WTC11 (cell line): Measurements from ENCODE around the gene BLM.

ENCODE experiments used
- ATF2 ChIP-seq: sonication (generic); formaldehyde crosslinking; IDR thresholded peaks from 2 replicates; pipeline ENCODE4 v1.8.1; 2022; ENCODE audit warnings: low read depth, missing genetic modification reagents, borderline replicate concordance
- MLX ChIP-seq: sonication (generic); formaldehyde crosslinking; IDR thresholded peaks from 2 replicates; pipeline ENCODE4 v1.8.1; 2023; ENCODE audit warnings: mild to moderate bottlenecking, missing genetic modification reagents, moderate library complexity
- SMAD4 ChIP-seq: sonication (generic); formaldehyde crosslinking; IDR thresholded peaks from 2 replicates; pipeline ENCODE4 v1.8.0; 2022; ENCODE audit warnings: mild to moderate bottlenecking, missing genetic modification reagents
- ZNF512 ChIP-seq: sonication (generic); formaldehyde crosslinking; IDR thresholded peaks from 2 replicates; pipeline ENCODE4 v1.8.1; 2022; ENCODE audit warnings: missing genetic modification reagents, borderline replicate concordance

GRCh38 chr15:90829942-90830440, 112.8 kb downstream of the BLM start:
- TF ChIP-seq SMAD4 (CRISPR knock-in tag) (no peak), ATF2 (no peak), ZNF512 (no peak), MLX (CRISPR knock-in tag) (no peak)
